ENCODE measurements around the gene EMC9. TPM values are rescaled to one million over a fixed set of nuclear protein-coding genes. Genes with fewer than 3 reads are reported as not detected.

The EMC9 gene
- total RNA-seq, 4 donors from 2014 or later = 8.8 to 14.4 (median 12.2) TPM

DNA sequence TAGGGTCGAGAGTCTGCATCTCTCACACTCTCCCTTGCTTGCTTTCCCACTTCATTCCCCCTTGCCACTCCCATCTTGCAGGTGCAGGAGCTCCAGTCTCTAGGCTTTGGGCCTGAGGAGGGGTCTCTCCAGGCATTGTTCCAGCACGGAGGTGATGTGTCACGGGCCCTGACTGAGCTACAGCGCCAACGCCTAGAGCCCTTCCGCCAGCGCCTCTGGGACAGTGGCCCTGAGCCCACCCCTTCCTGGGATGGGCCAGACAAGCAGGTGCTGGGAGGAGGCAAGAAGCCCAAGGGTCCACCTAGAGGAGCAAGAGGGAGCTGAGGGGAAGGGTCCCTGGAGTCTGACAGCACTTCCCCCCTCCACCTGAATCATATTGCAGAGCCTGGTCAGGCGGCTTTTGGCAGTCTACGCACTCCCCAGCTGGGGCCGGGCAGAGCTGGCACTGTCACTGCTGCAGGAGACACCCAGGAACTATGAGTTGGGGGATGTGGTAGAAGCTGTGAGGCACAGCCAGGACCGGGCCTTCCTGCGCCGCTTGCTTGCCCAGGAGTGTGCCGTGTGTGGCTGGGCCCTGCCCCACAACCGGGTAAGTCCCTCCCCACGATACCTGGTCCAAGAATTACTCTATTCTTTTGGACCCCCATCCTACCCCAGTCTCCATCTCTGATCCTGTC lies 10.2 kb upstream of the EMC9 start:
- TF ChIP-seq, protein P1, sequence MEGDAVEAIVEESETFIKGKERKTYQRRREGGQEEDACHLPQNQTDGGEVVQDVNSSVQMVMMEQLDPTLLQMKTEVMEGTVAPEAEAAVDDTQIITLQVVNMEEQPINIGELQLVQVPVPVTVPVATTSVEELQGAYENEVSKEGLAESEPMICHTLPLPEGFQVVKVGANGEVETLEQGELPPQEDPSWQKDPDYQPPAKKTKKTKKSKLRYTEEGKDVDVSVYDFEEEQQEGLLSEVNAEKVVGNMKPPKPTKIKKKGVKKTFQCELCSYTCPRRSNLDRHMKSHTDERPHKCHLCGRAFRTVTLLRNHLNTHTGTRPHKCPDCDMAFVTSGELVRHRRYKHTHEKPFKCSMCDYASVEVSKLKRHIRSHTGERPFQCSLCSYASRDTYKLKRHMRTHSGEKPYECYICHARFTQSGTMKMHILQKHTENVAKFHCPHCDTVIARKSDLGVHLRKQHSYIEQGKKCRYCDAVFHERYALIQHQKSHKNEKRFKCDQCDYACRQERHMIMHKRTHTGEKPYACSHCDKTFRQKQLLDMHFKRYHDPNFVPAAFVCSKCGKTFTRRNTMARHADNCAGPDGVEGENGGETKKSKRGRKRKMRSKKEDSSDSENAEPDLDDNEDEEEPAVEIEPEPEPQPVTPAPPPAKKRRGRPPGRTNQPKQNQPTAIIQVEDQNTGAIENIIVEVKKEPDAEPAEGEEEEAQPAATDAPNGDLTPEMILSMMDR (IDR thresholded peaks at IDR 0.05) = no peak
- TF ChIP-seq POLR2AphosphoS5 (IDR thresholded peaks at IDR 0.05) (no peak), POLR2A (IDR thresholded peaks at IDR 0.05; ENCODE audit: low read depth) (no peak), EP300 (IDR thresholded peaks at IDR 0.05) (no peak)
- Histone ChIP-seq H3K4me3 (no peak overlapping the region), H3K27ac (replicated peaks in 1 of 4) (no peak overlapping the region), H3K27me3 (no peaks in the 10 kb centered on the region), H3K36me3 (peaks cover 52 to 80% (median 74%) of the 10 kb centered on the region in 4 donors), H3K4me1 (peaks cover 8 to 31% (median 23%) of the 10 kb centered on the region in 4 donors), H3K9me3 (no peaks in the 10 kb centered on the region)
- WGBS = 91% methylated on average over 16 of the region's 16 CpGs
- intact Hi-C loops (cut with DNase I) = no loop called here
- no peak for DNase-seq (ENCODE audit: extremely low spot score)

DNA sequence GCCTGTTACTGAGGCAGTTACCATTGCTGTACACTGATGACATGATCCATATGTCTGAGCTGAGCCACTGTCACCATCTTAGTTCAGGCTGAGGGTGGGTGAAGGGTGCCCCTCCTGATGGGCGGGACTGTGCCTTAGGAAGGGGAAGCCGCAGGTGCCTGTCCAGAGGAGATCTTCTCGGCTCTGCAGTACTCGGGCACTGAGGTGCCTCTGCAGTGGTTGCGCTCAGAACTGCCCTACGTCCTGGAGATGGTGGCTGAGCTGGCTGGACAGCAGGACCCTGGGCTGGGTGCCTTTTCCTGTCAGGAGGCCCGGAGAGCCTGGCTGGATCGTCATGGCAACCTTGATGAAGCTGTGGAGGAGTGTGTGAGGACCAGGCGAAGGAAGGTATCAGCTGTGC lies 9.6 kb upstream of the EMC9 start:
- intact Hi-C loops (cut with DNase I) = no loop called here
- H3K36me3 ChIP-seq = peaks cover 47 to 74% (median 69%) of the 10 kb centered on the region in 4 donors

DNA sequence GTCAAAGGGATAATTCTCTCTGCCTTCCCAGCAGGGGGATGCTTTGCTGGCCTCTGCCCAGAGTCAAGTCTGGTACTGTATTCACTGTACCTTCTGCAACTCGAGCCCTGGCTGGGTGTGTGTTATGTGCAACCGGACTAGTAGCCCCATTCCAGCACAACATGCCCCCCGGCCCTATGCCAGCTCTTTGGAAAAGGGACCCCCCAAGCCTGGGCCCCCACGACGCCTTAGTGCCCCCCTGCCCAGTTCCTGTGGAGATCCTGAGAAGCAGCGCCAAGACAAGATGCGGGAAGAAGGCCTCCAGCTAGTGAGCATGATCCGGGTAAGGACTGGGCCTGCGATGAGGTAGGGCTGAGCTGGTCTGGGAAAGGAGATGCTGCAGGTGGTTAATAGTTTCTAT lies 9.2 kb upstream of the EMC9 start:
- Histone ChIP-seq H3K27ac (replicated peaks in 1 of 4) (no peak overlapping the region), H3K4me1 (peaks cover 13 to 39% (median 29%) of the 10 kb centered on the region in 4 donors), H3K4me3 (no peak overlapping the region), H3K27me3 (no peaks in the 10 kb centered on the region), H3K9me3 (no peaks in the 10 kb centered on the region), H3K36me3 (peaks cover 42 to 70% (median 65%) of the 10 kb centered on the region in 4 donors)
- no peak for TF ChIP-seq EP300 (IDR thresholded peaks at IDR 0.05)
- no peak for TF ChIP-seq POLR2A (IDR thresholded peaks at IDR 0.05; ENCODE audit: low read depth)
- TF ChIP-seq, protein P1 (IDR thresholded peaks at IDR 0.05) = no peak
- TF ChIP-seq POLR2AphosphoS5 (IDR thresholded peaks at IDR 0.05) = no peak
- intact Hi-C loops (cut with DNase I) = no loop called here
- WGBS = 87% methylated on average over 7 of the region's 9 CpGs
- no peak for DNase-seq (ENCODE audit: extremely low spot score)

More for the DNA sequence above, 9.6 kb upstream of the EMC9 start:
- Histone ChIP-seq H3K4me1 (peaks cover 8 to 34% (median 25%) of the 10 kb centered on the region in 4 donors), H3K9me3 (no peaks in the 10 kb centered on the region), H3K27ac (replicated peaks in 1 of 4) (no peak overlapping the region), H3K4me3 (no peak overlapping the region), H3K27me3 (no peaks in the 10 kb centered on the region)
- WGBS = 85% methylated on average over 5 of the region's 9 CpGs
- no peak for TF ChIP-seq EP300 (IDR thresholded peaks at IDR 0.05)
- no peak for TF ChIP-seq POLR2A (IDR thresholded peaks at IDR 0.05; ENCODE audit: low read depth)
- TF ChIP-seq, protein P1 (IDR thresholded peaks at IDR 0.05) = no peak
- no peak for TF ChIP-seq POLR2AphosphoS5 (IDR thresholded peaks at IDR 0.05)
- DNase-seq (ENCODE audit: extremely low spot score) = no peak

DNA sequence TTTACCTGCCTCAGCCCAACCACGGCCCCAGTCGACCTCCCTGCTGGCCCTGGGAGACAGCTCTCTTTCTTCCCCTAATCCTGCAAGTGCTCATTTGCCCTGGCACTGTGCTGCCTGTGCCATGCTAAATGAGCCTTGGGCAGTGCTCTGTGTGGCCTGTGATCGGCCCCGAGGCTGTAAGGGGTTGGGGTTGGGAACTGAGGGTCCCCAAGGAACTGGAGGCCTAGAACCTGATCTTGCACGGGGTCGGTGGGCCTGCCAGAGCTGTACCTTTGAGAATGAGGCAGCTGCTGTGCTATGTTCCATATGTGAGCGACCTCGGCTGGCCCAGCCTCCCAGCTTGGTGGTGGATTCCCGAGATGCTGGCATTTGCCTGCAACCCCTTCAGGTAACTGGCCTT lies 8.7 kb upstream of the EMC9 start:
- DNase-seq (ENCODE audit: extremely low spot score) = no peak
- Histone ChIP-seq H3K27me3 (no peaks in the 10 kb centered on the region), H3K27ac (replicated peaks in 1 of 4) (no peak overlapping the region), H3K4me1 (peaks cover 17 to 44% (median 34%) of the 10 kb centered on the region in 4 donors), H3K9me3 (no peaks in the 10 kb centered on the region), H3K4me3 (no peak overlapping the region), H3K36me3 (peaks cover 37 to 65% (median 60%) of the 10 kb centered on the region in 4 donors)
- intact Hi-C loops (cut with DNase I) = no loop called here
- TF ChIP-seq EP300 (IDR thresholded peaks at IDR 0.05) (no peak), POLR2AphosphoS5 (IDR thresholded peaks at IDR 0.05) (no peak), POLR2A (IDR thresholded peaks at IDR 0.05; ENCODE audit: low read depth) (no peak)
- TF ChIP-seq, protein P1 (IDR thresholded peaks at IDR 0.05) = no peak
- 92% methylated on average over 9 of the region's 9 CpGs for WGBS
